Stimulated activated naive CD8-positive, alpha-beta T cell treated with anti-CD3 and anti-CD28 coated beads, Interleukin-15, amount 100 ng/mL, for 72 hours (primary cell): ENCODE measurements around the gene PLAU.
"Not testable (repeated sequence)": the region's sequence is repeated elsewhere in the genome, so short reads cannot be mapped to it uniquely, and the experiment has no call there.

Source experiments
- ATAC-seq: fragments of 150-1000 bp; cut with Tn5 transposase; 2 replicates; pipeline ENCODE4 v1.10.0; 2021; ENCODE audit warnings: mild to moderate bottlenecking, moderate library complexity
- DNase-seq, 2 donors: peaks; one replicate each; pipeline ENCODE4 v3.0.0; 2021 to 2022
- H3K27ac Mint-ChIP-seq, 2 donors: one replicate each; pipeline ENCODE4 v1.8.0; 2022; ENCODE audit warnings: mild to moderate bottlenecking in 2 of 2, mixed read lengths in 2 of 2, moderate library complexity in 2 of 2
- H3K27me3 Mint-ChIP-seq: one replicate; pipeline ENCODE4 v1.8.0; 2022; ENCODE audit warnings: mixed read lengths
- H3K4me1 Mint-ChIP-seq: one replicate; pipeline ENCODE4 v1.8.0; 2022; ENCODE audit warnings: mild to moderate bottlenecking, mixed read lengths
- H3K4me3 Mint-ChIP-seq, 2 donors: one replicate each; pipeline ENCODE4 v1.8.0; 2022; ENCODE audit warnings: mild to moderate bottlenecking in 2 of 2, mixed read lengths in 2 of 2, moderate library complexity in 1 of 2
- H3K9me3 Mint-ChIP-seq, 2 donors: one replicate each; pipeline ENCODE4 v1.8.0; 2022; ENCODE audit warnings: mixed read lengths in 2 of 2

Gene PLAU

DNA sequence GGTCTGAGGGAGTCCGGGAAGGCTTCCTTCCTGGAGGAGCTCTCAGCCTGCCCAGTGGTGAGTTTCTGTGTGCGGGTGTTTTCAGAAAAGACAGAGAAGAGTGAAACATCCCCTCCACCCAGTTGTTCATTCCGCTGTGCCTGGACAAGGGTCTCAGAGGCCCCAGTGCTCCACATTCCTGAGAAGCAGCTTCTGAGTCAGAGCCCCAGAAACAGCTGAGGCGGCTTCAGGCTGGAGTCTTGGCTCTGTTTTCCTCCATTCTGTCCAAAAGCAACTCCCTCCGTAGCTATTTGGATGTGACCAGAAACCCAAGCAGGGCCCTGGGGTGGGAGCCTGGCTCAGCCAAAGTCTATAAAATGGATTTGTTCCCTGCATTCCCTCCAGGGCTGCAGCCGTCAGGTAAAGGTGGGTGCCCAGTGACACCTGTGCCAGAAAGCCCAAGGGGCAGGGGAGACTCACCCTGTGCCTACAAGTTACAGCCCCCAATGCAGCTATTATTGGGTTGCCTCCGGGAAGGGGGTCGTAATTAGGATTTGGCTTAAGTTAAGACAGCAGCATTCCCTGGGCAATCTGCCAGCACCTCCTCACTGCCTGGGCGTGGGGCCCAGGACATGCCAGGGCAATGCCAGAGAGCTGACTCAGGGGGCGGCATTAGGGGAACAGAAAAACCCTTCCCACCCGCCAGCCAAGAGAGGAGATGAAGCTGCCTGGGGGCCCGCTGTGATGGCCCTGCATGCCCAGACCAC lies 23.5 kb upstream of the PLAU start:
- H3K4me3 Mint-ChIP-seq = no peak overlapping the region
- H3K9me3 Mint-ChIP-seq = no peaks in the 10 kb centered on the region
- ATAC-seq = no peak
- peaks cover 21% of the 10 kb centered on the region for H3K27me3 Mint-ChIP-seq
- H3K4me1 Mint-ChIP-seq = peaks cover 22% of the 10 kb centered on the region
- no peak for DNase-seq
- no peak overlapping the region for H3K27ac Mint-ChIP-seq

DNA sequence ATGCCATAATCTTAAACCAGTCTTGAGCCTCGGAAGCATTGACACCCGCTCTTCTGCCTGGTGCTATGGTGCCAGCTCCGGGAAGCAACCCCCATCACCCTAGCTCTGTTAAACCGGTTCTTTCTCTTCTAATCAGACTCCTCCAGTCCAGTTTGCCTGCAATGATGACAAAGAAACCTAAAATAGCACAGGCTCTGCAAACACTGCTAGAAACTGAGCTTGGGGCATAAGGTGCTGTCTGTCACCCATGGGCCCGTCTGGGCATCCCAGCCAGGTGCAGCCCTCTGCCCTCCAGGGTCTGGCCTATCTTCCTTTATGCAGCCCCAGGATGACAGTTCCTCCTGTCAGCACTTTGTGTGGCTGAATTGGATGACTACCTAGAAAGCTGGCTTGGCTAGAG lies 22.4 kb upstream of the PLAU start:
- no peak overlapping the region for H3K27ac Mint-ChIP-seq

GRCh38 chr10:73889014-73889413 lies 21.9 kb upstream of the PLAU start:
- Mint-ChIP-seq H3K4me1 (peaks cover 22% of the 10 kb centered on the region), H3K27me3 (peaks cover 31% of the 10 kb centered on the region), H3K9me3 (no peaks in the 10 kb centered on the region), H3K27ac (no peak overlapping the region), H3K4me3 (no peak overlapping the region)
- ATAC-seq = peak; percentile 77
- peak in 1 of 2 donors; percentile 39 for DNase-seq

More for the DNA sequence above, 22.4 kb upstream of the PLAU start:
- peaks cover 22% of the 10 kb centered on the region for H3K4me1 Mint-ChIP-seq
- no peaks in the 10 kb centered on the region for H3K9me3 Mint-ChIP-seq
- DNase-seq = no peak
- no peak overlapping the region for H3K4me3 Mint-ChIP-seq
- H3K27me3 Mint-ChIP-seq = peaks cover 31% of the 10 kb centered on the region
- ATAC-seq = no peak

DNA sequence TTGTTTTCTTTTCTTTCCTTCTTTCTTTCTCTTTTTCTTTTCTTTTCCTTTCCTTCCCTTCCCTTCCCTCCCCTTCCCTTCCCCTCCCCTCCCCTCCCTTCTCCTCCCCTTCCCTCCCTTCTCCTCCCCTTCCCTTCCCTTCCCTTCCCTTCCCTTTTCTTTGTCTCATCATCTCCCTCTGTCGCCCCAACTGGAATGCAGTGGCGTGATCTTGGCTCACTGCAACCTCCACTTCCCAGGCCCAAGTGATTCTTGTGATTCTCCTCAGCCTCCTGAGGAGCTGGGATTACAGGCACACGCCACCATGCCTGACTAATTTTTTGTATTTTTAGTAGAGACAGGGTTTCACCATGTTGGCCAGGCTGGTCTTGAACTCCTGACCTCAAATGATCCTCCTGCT lies 21.5 kb upstream of the PLAU start:
- not testable (repeated sequence) for H3K27ac Mint-ChIP-seq, H3K4me3 Mint-ChIP-seq, ATAC-seq, H3K9me3 Mint-ChIP-seq, DNase-seq
- Mint-ChIP-seq H3K4me1 (peaks cover 26% of the 10 kb centered on the region), H3K27me3 (peaks cover 31% of the 10 kb centered on the region)

GRCh38 chr10:73890261-73890660 lies 20.7 kb upstream of the PLAU start:
- Mint-ChIP-seq H3K4me1 (peaks cover 30% of the 10 kb centered on the region), H3K4me3 (no peak overlapping the region), H3K27ac (no peak overlapping the region), H3K9me3 (no peaks in the 10 kb centered on the region), H3K27me3 (peaks cover 31% of the 10 kb centered on the region)
- DNase-seq = no peak
- ATAC-seq = no peak

DNA sequence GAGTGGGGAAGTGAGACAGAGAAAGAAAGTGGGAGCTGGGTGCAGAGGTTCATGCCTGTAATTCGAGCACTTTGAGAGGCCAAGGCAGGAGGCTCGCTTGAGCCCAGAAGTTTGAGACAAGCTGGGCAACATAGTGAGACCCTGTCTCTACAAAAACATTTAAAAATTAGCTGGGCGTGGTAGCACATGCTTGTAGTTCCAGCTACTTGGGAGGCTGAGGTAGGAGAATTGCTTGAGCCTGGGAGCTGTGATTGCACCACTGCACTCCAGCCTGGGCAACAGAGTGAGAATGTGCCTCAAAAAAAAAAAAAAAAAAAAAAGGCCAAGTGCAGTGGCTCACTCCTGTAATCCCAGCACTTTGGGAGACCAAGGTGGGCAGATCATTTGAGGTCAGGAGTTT lies 20.1 kb upstream of the PLAU start:
- peaks cover 28% of the 10 kb centered on the region for H3K4me1 Mint-ChIP-seq
- not testable (repeated sequence) for H3K4me3 Mint-ChIP-seq, ATAC-seq

GRCh38 chr10:73891540-73891939 lies 19.4 kb upstream of the PLAU start:
- Mint-ChIP-seq H3K9me3 (no peaks in the 10 kb centered on the region), H3K27ac (no peak overlapping the region), H3K27me3 (peaks cover 22% of the 10 kb centered on the region), H3K4me1 (peaks cover 21% of the 10 kb centered on the region), H3K4me3 (no peak overlapping the region)
- ATAC-seq = no peak
- no peak for DNase-seq

More for the DNA sequence above, 20.1 kb upstream of the PLAU start:
- not testable (repeated sequence) for H3K9me3 Mint-ChIP-seq, DNase-seq, H3K27ac Mint-ChIP-seq
- H3K27me3 Mint-ChIP-seq = peaks cover 29% of the 10 kb centered on the region

DNA sequence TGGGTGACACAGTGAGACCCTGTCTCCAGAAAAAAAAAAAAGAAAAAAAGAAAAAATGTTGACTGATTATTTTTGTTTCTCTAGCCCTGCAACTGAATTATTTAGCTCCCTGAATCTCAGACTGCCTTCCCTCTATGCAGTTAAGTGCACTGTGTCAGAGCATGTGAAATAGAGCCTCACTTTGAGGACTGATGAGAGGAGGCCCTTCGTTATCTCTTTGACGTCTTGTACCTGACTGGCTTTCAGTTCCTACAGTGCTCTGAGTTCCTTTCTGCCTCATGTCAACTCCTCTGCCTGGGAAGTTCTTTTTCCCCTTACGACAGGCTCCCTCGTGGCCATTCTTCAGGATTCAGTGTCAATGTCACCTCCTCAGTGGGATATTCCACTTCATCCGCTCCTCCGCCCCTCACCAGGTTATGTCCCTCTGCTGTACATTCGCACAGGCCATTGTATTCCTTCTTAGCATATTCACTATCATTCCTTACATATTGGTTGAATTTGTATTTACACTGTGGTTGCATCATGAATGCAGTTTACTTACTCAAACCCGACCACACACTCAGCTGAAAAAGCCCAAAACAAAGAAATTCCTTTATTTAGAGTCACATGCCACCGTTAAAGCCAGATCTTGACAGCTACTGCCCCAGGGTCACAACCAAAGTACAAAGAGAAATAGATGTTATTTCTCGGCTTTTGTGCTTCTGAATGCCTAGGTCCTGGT lies 18.5 kb upstream of the PLAU start:
- no peak for ATAC-seq
- Mint-ChIP-seq H3K27ac (peak overlapping the region in 1 of 2 donors; percentile 11), H3K9me3 (no peaks in the 10 kb centered on the region), H3K4me3 (no peak overlapping the region), H3K27me3 (peaks cover 12% of the 10 kb centered on the region), H3K4me1 (peaks cover 20% of the 10 kb centered on the region)
- DNase-seq = no peak

- no peak for ATAC-seq
- no peak overlapping the region for H3K27ac Mint-ChIP-seq
- peaks cover 12% of the 10 kb centered on the region for H3K27me3 Mint-ChIP-seq
- DNase-seq = no peak
- H3K4me3 Mint-ChIP-seq = no peak overlapping the region
- no peaks in the 10 kb centered on the region for H3K9me3 Mint-ChIP-seq
- peaks cover 19% of the 10 kb centered on the region for H3K4me1 Mint-ChIP-seq
Measured at GRCh38 chr10:73893426-73893825, 17.5 kb upstream of the PLAU start.

DNA sequence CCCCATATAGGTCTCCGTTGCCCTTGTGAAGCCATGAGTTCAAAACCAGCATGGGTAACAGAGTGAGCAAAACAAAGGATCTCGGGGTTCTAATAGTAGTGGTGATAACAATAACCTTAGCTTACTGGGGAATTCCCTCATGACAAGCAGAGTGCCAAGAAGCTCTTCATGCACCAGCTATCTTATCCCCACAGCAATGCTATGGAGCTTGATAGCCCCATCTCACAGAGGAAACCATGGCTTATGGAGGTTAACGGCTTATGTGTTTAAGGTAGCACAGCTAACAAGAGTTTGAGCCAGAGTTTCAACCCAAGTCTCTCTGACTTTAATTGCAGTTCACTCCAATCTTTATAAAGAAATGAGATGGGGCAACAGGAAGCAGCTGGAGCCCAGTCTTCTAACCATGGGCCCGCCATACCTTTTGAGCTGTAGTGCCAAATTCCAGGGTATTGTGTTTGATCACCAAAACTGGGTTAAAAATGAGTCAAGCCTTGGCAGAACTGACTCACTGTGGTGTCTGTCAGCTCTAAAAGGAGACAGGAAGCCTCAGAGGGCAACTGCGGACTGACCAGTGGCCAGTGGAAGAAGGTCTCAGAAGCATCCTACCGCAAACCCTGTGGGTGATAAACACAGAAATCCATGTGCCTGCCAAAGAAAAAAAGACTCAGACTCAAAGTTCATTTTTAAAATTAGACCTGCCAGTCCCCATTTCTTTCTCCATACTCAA lies 16.5 kb upstream of the PLAU start:
- H3K27me3 Mint-ChIP-seq = peaks cover 22% of the 10 kb centered on the region
- H3K4me3 Mint-ChIP-seq = no peak overlapping the region
- H3K27ac Mint-ChIP-seq = no peak overlapping the region
- peak; percentile 71 for ATAC-seq
- H3K4me1 Mint-ChIP-seq = peaks cover 9% of the 10 kb centered on the region
- DNase-seq = no peak
- H3K9me3 Mint-ChIP-seq = no peaks in the 10 kb centered on the region

GRCh38 chr10:73895381-73895780 lies 15.6 kb upstream of the PLAU start:
- H3K9me3 Mint-ChIP-seq, H3K4me1 Mint-ChIP-seq, DNase-seq, ATAC-seq, H3K4me3 Mint-ChIP-seq: not testable (repeated sequence)
- peak overlapping the region in 1 of 2 donors; percentile 63 for H3K27ac Mint-ChIP-seq
- peaks cover 30% of the 10 kb centered on the region for H3K27me3 Mint-ChIP-seq

DNA sequence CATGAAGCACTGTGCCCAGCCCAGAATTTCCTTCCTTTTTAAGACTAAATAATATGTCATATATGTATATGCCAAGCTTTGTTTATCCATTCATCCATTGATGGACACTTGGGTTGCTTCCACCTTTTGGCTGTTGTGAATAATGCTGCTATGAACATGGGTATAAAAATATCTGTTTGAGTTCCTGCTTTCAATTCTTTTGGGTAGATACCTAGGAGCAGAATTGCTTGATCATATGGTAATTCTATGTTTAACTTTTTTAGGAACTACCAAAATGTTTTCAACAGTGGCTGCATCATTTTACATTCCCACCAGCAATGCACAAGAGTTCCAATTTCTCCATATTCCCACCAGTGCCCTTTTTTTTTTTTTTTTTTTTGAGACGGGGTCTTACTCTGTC lies 13.2 kb upstream of the PLAU start:
- no peak overlapping the region for H3K27ac Mint-ChIP-seq
- peaks cover 39% of the 10 kb centered on the region for H3K27me3 Mint-ChIP-seq
- peaks cover 8% of the 10 kb centered on the region for H3K4me1 Mint-ChIP-seq
- ATAC-seq (no peak), DNase-seq (no peak)
- H3K4me3 Mint-ChIP-seq = no peak overlapping the region
- no peaks in the 10 kb centered on the region for H3K9me3 Mint-ChIP-seq

- Mint-ChIP-seq H3K4me1 (peaks cover 8% of the 10 kb centered on the region), H3K4me3 (no peak overlapping the region), H3K27me3 (peaks cover 31% of the 10 kb centered on the region), H3K9me3 (no peaks in the 10 kb centered on the region), H3K27ac (no peak overlapping the region)
- ATAC-seq (no peak), DNase-seq (no peak)
Measured at GRCh38 chr10:73898730-73899410, 12.1 kb upstream of the PLAU start.

DNA sequence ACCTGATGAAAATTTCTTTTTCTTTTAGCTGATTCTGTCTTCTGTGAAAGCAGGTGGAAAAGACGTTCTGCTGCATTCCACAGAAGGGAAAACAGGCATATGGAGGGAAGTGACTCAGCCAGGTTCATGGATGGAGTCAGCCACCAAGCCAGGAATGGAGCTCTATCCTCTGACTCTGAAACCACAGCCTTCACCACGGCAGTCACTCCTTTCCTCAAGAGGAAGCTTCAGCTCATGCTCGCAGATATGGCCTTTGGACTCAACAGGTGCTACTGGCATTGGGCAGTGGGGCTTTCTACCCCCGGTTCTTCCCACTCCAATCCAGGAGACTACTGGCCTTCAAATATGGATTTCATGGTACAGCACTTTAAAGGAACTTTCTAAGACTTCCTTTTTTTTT lies 11.5 kb upstream of the PLAU start:
- ATAC-seq = no peak
- no peak for DNase-seq
- Mint-ChIP-seq H3K27ac (no peak overlapping the region), H3K9me3 (no peaks in the 10 kb centered on the region), H3K4me3 (no peak overlapping the region), H3K4me1 (peaks cover 4% of the 10 kb centered on the region), H3K27me3 (peaks cover 31% of the 10 kb centered on the region)

- Mint-ChIP-seq H3K9me3 (no peaks in the 10 kb centered on the region), H3K4me1 (no peaks in the 10 kb centered on the region), H3K27ac (peak overlapping the region in 1 of 2 donors; percentile 50), H3K27me3 (peaks cover 33% of the 10 kb centered on the region), H3K4me3 (no peak overlapping the region)
- no peak for DNase-seq
- ATAC-seq = no peak
Measured at GRCh38 chr10:73900064-73900463, 10.9 kb upstream of the PLAU start.
